D721Med (cell line): ENCODE results near the gene A3GALT2.

Source experiments
- DNase-seq: peaks from one replicate; pipeline ENCODE4 v3.0.0; 2011; ENCODE audit warnings: low spot score; ENCODE audit not compliant: insufficient read length
- FAIRE-seq: peaks from 2 replicates; lab custom pipeline; 2011; peaks lifted over from hg19 to GRCh38; lab: Jason Lieb, UNC
- CTCF ChIP-seq: IDR thresholded peaks from 2 replicates; pipeline ENCODE4 v1.5.1; 2012; ENCODE audit warnings: mild to moderate bottlenecking, control low read depth; ENCODE audit not compliant: insufficient read depth; ENCODE audit errors: missing control alignments

Gene A3GALT2

GRCh38 chr1:33276573-33277298 is 44.2 kb downstream of the A3GALT2 start:
- DNase-seq (no peak), FAIRE-seq (no peak)
- TF ChIP-seq CTCF: no peak

- FAIRE-seq: no peak
- TF ChIP-seq CTCF: no peak
- no peak for DNase-seq
Measured at GRCh38 chr1:33275706-33276572, 45.0 kb downstream of the A3GALT2 start.

GRCh38 chr1:33275195-33275594 is 45.7 kb downstream of the A3GALT2 start:
- DNase-seq (no peak), FAIRE-seq (no peak)
- no peak for TF ChIP-seq CTCF

- no peak for TF ChIP-seq CTCF
- DNase-seq (no peak), FAIRE-seq (no peak)
Measured at GRCh38 chr1:33274446-33274845, 46.5 kb downstream of the A3GALT2 start.

- no peak for TF ChIP-seq CTCF
- DNase-seq: no peak
- FAIRE-seq: no peak
Measured at GRCh38 chr1:33273961-33274371, 46.9 kb downstream of the A3GALT2 start.

GRCh38 chr1:33273406-33273805 is 47.5 kb downstream of the A3GALT2 start:
- TF ChIP-seq CTCF: no peak
- DNase-seq: no peak
- no peak for FAIRE-seq
